Sciatic nerve (tissue), 2 donors: ENCODE results near the gene POC1A. TPM values are rescaled to one million over a fixed set of nuclear protein-coding genes. Genes with fewer than 3 reads are reported as not detected.
A peak's percentile ranks its signal among the peaks of the same experiment; 100 is the strongest.

Source experiments
- ATAC-seq: fragments of 200-7000 bp; cut with Tn5 transposase; one replicate; pipeline ENCODE4 v1.9.1; 2020; ENCODE audit warnings: mild to moderate bottlenecking, moderate library complexity
- DNase-seq: peaks from one replicate; pipeline ENCODE4 v3.0.0-alpha.2; 2020; ENCODE audit warnings: low spot score
- intact Hi-C: fragments of 100-400 bp; cut with DNase I; formaldehyde crosslinking; loops from one replicate; pipeline ENCODE4 v1.14.2; 2022
- total RNA-seq: library from RNA; stranded (reverse); fragmentation: NEBNext Ultra II Directional; extraction: Animal tissue kit (Norgen Biotek cat#: 25700); gene quantifications from one replicate; pipeline ENCODE4 v1.2.1, GENCODE V29; 2021
- donor health status: DM: no; HTN: no; CAD: no.
- donor health status: DM: no; HTN: no; CAD: no.

POC1A gene
- total RNA-seq, 1 donor from 2014 or later = 2.1 TPM

GRCh38 chr3:52080830-52081719, 73.1 kb downstream of the POC1A start:
- ATAC-seq (no peak), DNase-seq (no peak)
- intact Hi-C loops = no loop called here

GRCh38 chr3:52079958-52080357, 74.3 kb downstream of the POC1A start:
- DNase-seq (no peak), ATAC-seq (no peak)
- intact Hi-C loops = loop anchor here (10.0 kb wide), 1 partner anchor 45 kb away; no protein-coding TSS in a partner anchor

- DNase-seq (no peak), ATAC-seq (no peak)
- intact Hi-C loops = loop anchor here (10.0 kb wide), 1 partner anchor 46 kb away; no protein-coding TSS in a partner anchor
These were observed 75.3 kb downstream of the POC1A start for GRCh38 chr3:52078781-52079560.

DNA sequence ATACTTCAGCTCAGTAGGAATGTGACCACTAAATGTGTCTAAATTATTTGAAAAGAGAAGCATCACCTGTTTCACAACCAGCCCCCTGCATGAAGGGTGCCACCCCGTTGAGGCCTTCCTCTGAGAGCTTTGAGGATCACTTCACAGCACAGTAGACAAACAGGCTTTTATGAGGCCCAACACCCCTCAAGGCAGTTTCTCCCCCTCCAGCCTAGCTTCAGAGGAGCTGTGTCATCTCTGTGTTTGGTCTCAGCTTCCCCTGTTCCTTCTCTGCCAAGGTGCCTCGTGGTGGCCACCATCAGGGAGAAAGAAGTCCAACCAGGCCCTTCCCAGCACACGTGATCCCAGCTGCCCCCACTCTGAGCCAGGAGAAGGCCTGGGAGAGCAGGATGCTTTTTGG, 76.3 kb downstream of the POC1A start:
- ATAC-seq = no peak
- intact Hi-C loops = loop anchor here (10.0 kb wide), 1 partner anchor 47 kb away; no protein-coding TSS in a partner anchor
- DNase-seq = no peak

- ATAC-seq (peak; percentile 47), DNase-seq (no peak)
- intact Hi-C loops = loop anchor here (10.0 kb wide), 1 partner anchor 48 kb away; no protein-coding TSS in a partner anchor
These were observed 77.1 kb downstream of the POC1A start for GRCh38 chr3:52076896-52077780.

GRCh38 chr3:52073490-52073889, 80.7 kb downstream of the POC1A start:
- intact Hi-C loops = loop anchor here (10.0 kb wide), 1 partner anchor 51 kb away; no protein-coding TSS in a partner anchor
- no peak for DNase-seq
- no peak for ATAC-seq

DNA sequence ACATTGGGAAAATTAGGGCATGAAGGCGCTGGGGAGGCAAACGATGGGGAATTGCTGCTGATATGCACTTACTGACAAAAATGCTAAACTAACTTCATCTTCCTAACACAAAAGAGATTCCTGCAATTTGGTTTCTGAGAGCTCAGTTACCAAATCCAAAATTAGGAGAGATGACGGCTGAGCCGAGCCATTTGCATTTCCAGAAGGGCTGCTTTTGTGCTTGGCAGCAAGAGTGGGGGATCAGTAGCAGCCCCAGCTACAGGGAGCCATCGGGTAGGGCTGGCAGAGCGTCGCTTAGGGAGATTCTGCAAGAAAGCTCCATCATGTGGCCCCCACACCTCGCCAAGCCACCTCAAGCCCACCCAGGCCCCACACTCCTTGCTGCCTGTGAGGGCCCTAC, 81.8 kb downstream of the POC1A start:
- ATAC-seq (no peak), DNase-seq (no peak)
- intact Hi-C loops = loop anchor here (10.0 kb wide), 1 partner anchor 52 kb away; no protein-coding TSS in a partner anchor

DNA sequence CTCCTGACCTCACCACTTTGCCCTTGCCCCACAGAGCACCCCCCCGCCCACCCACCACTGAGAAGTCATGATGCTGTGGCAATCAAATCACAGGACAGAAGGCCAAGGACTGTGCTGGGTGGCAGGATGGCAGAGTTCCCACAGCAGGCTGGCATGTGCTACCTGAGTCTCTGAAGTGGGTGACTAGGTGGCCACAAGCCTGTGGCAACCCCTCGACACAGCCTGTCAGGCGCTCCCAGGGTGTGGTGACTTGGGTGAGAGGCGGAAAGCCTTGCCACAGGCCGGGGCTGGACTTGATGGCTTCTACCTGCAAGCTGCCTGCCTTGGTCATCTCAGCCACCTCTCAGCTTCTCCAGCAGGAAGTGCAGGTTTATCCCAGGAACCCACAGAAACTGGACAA, 82.2 kb downstream of the POC1A start:
- DNase-seq = no peak
- intact Hi-C loops = loop anchor here (10.0 kb wide), 1 partner anchor 53 kb away; no protein-coding TSS in a partner anchor
- ATAC-seq = no peak

- no peak for DNase-seq
- no peak for ATAC-seq
- intact Hi-C loops = loop anchor here (10.0 kb wide), 1 partner anchor 54 kb away; no protein-coding TSS in a partner anchor
These were observed 83.2 kb downstream of the POC1A start for GRCh38 chr3:52070724-52071621.

DNA sequence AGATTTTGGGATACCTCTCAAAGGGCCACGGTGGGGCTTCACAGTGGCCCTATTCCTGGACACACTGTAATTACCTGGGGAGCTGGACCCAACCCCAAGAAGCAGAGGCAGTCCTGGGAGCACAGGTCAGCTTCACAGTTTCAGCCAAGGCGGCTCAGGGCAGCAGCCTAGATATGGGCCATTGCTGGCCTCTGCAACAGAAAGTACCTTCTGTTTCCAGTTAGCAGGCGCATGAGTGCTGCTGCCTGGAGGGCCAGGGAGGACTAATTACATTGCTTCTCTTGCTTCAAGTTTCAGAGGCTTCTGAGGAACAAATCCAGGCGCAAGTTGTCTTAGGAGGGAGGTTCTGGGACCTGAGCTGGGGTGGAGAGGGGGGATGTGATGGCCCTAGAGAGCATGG, 84.4 kb downstream of the POC1A start:
- DNase-seq = no peak
- ATAC-seq = no peak
- intact Hi-C loops = loop anchor here (10.0 kb wide), 1 partner anchor 55 kb away; no protein-coding TSS in a partner anchor

DNA sequence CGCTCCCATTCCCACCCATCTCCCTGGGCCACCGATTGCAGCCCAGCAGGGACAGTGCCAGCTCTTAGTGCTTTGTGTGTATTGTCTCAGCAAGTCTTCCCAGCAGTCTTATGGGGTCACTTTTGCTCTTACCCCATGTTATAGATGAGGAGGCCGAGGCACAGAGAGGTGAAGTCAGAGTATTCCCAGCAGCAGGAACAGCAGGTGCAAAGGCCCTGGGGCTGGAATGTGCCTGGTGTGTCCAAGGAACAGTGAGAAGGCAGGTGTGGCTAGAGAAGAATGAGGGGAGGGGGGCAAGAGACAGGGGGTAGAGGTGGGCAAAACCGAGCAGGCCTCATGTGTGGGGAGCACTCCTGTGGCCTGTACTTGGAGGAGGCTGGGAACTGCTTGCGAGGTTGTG, 85.1 kb downstream of the POC1A start:
- intact Hi-C loops = no loop called here
- ATAC-seq = no peak
- DNase-seq = no peak

- intact Hi-C loops = no loop called here
- no peak for DNase-seq
- no peak for ATAC-seq
These were observed 85.5 kb downstream of the POC1A start for GRCh38 chr3:52068730-52069129.

GRCh38 chr3:52068055-52068571, 86.1 kb downstream of the POC1A start:
- no peak for DNase-seq
- peak; percentile 11 for ATAC-seq
- intact Hi-C loops = no loop called here

- intact Hi-C loops = no loop called here
- DNase-seq = no peak
- ATAC-seq = no peak
These were observed 86.7 kb downstream of the POC1A start for GRCh38 chr3:52067526-52067925.

DNA sequence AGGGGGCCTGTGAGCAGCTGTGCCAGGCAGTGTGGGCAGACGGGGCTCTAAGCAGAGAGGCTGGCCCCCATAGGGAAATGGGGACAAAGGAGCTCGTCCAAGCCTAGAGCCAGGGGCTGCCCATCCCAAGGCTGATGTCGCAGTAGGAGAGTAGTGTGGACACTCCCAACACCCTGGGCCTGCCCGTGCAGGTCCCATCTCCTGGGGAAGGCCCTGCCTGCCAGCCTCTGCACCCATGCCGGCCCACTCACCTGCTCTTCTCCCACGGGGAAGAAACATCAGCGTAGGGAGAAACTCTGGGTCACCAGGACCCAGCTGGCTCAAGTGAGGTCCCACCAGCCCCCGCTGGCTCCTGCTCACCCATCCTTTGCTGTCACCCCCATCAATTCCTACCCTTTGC, 87.2 kb downstream of the POC1A start:
- no peak for ATAC-seq
- intact Hi-C loops = no loop called here
- DNase-seq = no peak

- no peak for ATAC-seq
- intact Hi-C loops = no loop called here
- no peak for DNase-seq
These were observed 88.9 kb downstream of the POC1A start for GRCh38 chr3:52065264-52065756.

- intact Hi-C loops = no loop called here
- DNase-seq (no peak), ATAC-seq (no peak)
These were observed 89.7 kb downstream of the POC1A start for GRCh38 chr3:52064561-52064960.
